Breast epithelium (tissue), 4 donors: ENCODE results near the gene PNISR. TPM values are rescaled to one million over a fixed set of nuclear protein-coding genes. Genes with fewer than 3 reads are reported as not detected.
A peak's percentile ranks its signal among the peaks of the same experiment; 100 is the strongest.

Experiments used
- DNase-seq, 2 donors: peaks; one replicate each; pipeline ENCODE4 v3.0.0-alpha.2; 2019; ENCODE audit warnings: low spot score in 2 of 2
- H3K27ac ChIP-seq, 2 donors: fragments of 200-600 bp; sonication (generic) in 1 of 2; one replicate each; pipeline ENCODE4 v1.5.1; 2016 to 2019; ENCODE audit warnings: mild to moderate bottlenecking in 1 of 2
- H3K27me3 ChIP-seq, 2 donors: fragments of 200-600 bp; sonication (generic) in 1 of 2; one replicate each; pipeline versions ENCODE4 v1.5.1 to v1.6.0; 2017 to 2019; ENCODE audit warnings: control low read depth in 1 of 2, mild to moderate bottlenecking in 1 of 2
- H3K36me3 ChIP-seq: fragments of 200-600 bp; one replicate; pipeline ENCODE4 v1.5.1; 2019
- H3K4me1 ChIP-seq, 2 donors: fragments of 200-600 bp; sonication (generic); one replicate each; pipeline ENCODE4 v1.5.1; 2016 to 2019; ENCODE audit warnings: control low read depth in 1 of 2
- H3K4me3 ChIP-seq, 3 donors: fragments of 200-600 bp; sonication (generic); 1 replicate in 2 of 3; 2 replicates in 1 of 3; pipeline ENCODE4 v1.5.1; 2016 to 2019; ENCODE audit warnings: mild to moderate bottlenecking in 3 of 3, moderate library complexity in 2 of 3
- H3K9me3 ChIP-seq, 2 donors: fragments of 200-600 bp; sonication (generic) in 1 of 2; one replicate each; pipeline ENCODE4 v1.5.1; 2016 to 2019; ENCODE audit warnings: control low read depth in 1 of 2
- CTCF ChIP-seq, 3 donors: fragments of 450-650 bp; IDR thresholded peaks; one replicate each; pipeline ENCODE4 v1.5.1; 2016 to 2017; ENCODE audit warnings: antibody characterized with exemption in 3 of 3, mild to moderate bottlenecking in 3 of 3, moderate library complexity in 3 of 3
- POLR2A ChIP-seq: fragments of 450-650 bp; IDR thresholded peaks from one replicate; pipeline ENCODE4 v1.6.1; 2016; ENCODE audit warnings: antibody characterized with exemption, mild to moderate bottlenecking, moderate library complexity
- POLR2AphosphoS5 ChIP-seq, 3 donors: sonication (generic); formaldehyde crosslinking; IDR thresholded peaks; one replicate each; pipeline ENCODE4 v1.6.1; 2017; ENCODE audit warnings: antibody characterized with exemption in 3 of 3
- intact Hi-C: fragments of 100-400 bp; cut with DNase I; formaldehyde crosslinking; loops from one replicate; pipeline ENCODE4 v1.15.1; 2023; ENCODE audit warnings: low total_unique reads
- total RNA-seq, 3 donors: library from RNA; depleted of rRNA; stranded (reverse); fragments of >200 nt; gene quantifications; one replicate each; pipeline ENCODE4 v1.1.0, GENCODE V29; 2016

PNISR gene
- total RNA-seq, 3 donors from 2014 or later: 133 to 294 (median 206) TPM

GRCh38 chr6:99426451-99426757 is 1.3 kb upstream of the PNISR start:
- no peak for TF ChIP-seq POLR2A
- no peak for TF ChIP-seq CTCF (IDR thresholded peaks at IDR 0.05)
- no peak for TF ChIP-seq POLR2AphosphoS5 (IDR thresholded peaks at IDR 0.05)
- no peaks in the 10 kb centered on the region for H3K9me3 ChIP-seq
- no peaks in the 10 kb centered on the region for H3K27me3 ChIP-seq
- H3K36me3 ChIP-seq: no peaks in the 10 kb centered on the region
- peak overlapping the region; percentile 96 for H3K27ac ChIP-seq
- peak overlapping the region; percentile 63 to 92 (median 84) for H3K4me3 ChIP-seq
- H3K4me1 ChIP-seq: peaks cover 0 to 18% of the 10 kb centered on the region in 2 donors
- DNase-seq: no peak
- intact Hi-C loops: no loop called here

- TF ChIP-seq POLR2A (no peak), CTCF (IDR thresholded peaks at IDR 0.05) (peak in 2 of 3 donors; percentile 6 to 13)
- Histone ChIP-seq H3K27ac (peak overlapping the region; percentile 96), H3K36me3 (no peaks in the 10 kb centered on the region), H3K4me1 (peaks cover 0 to 24% of the 10 kb centered on the region in 2 donors), H3K9me3 (no peaks in the 10 kb centered on the region), H3K27me3 (no peaks in the 10 kb centered on the region), H3K4me3 (peak overlapping the region; percentile 63 to 92 (median 84))
- intact Hi-C loops: no loop called here
- DNase-seq: peak; percentile 70 to 73
These were observed 741 bp upstream of the PNISR start for GRCh38 chr6:99425647-99426450.

- no peaks in the 10 kb centered on the region for H3K36me3 ChIP-seq
- H3K27me3 ChIP-seq: no peaks in the 10 kb centered on the region
- H3K4me3 ChIP-seq: peak overlapping the region; percentile 63 to 92 (median 84)
- intact Hi-C loops: no loop called here
- TF ChIP-seq CTCF (IDR thresholded peaks at IDR 0.05) (no peak), POLR2AphosphoS5 (IDR thresholded peaks at IDR 0.05) (no peak), POLR2A (no peak)
- peaks cover 0 to 25% of the 10 kb centered on the region in 2 donors for H3K4me1 ChIP-seq
- no peak for DNase-seq
- H3K9me3 ChIP-seq: no peaks in the 10 kb centered on the region
- H3K27ac ChIP-seq: peak overlapping the region in 1 of 2 donors; percentile 96
These were observed 1.1 kb downstream of the PNISR start for GRCh38 chr6:99424022-99424421.

- Histone ChIP-seq H3K4me1 (peaks cover 0 to 25% of the 10 kb centered on the region in 2 donors), H3K9me3 (no peaks in the 10 kb centered on the region), H3K36me3 (no peaks in the 10 kb centered on the region), H3K4me3 (no peak overlapping the region), H3K27me3 (no peaks in the 10 kb centered on the region), H3K27ac (no peak overlapping the region)
- intact Hi-C loops: no loop called here
- DNase-seq: no peak
- no peak for TF ChIP-seq CTCF (IDR thresholded peaks at IDR 0.05)
- TF ChIP-seq POLR2A: no peak
- TF ChIP-seq POLR2AphosphoS5 (IDR thresholded peaks at IDR 0.05): no peak
These were observed 2.2 kb downstream of the PNISR start for GRCh38 chr6:99422912-99423311.

GRCh38 chr6:99416892-99417767 is 8.0 kb downstream of the PNISR start:
- Histone ChIP-seq H3K36me3 (no peaks in the 10 kb centered on the region), H3K27ac (no peak overlapping the region), H3K27me3 (no peaks in the 10 kb centered on the region), H3K4me1 (peaks cover 0 to 13% of the 10 kb centered on the region in 2 donors), H3K9me3 (no peaks in the 10 kb centered on the region), H3K4me3 (no peak overlapping the region)
- no peak for DNase-seq
- intact Hi-C loops: no loop called here
- no peak for TF ChIP-seq POLR2A
- no peak for TF ChIP-seq CTCF (IDR thresholded peaks at IDR 0.05)
- TF ChIP-seq POLR2AphosphoS5 (IDR thresholded peaks at IDR 0.05): no peak
